22Rv1 (cell line): ENCODE results near the gene IPCEF1.

Experiments used
- H3K27ac ChIP-seq: fragments of 450-650 bp; 2 replicates; pipeline ENCODE4 v1.5.1; 2017
- ZFX ChIP-seq: fragments of 450-650 bp; IDR thresholded peaks from 2 replicates; pipeline ENCODE4 v1.6.1; 2017; ENCODE audit warnings: antibody characterized with exemption, borderline replicate concordance
- TF ChIP-seq, protein P1 (sequence below): fragments of 450-650 bp; IDR thresholded peaks from 2 replicates; pipeline ENCODE4 v1.5.1; 2017; ENCODE audit warnings: mild to moderate bottlenecking

The IPCEF1 gene, protein sequence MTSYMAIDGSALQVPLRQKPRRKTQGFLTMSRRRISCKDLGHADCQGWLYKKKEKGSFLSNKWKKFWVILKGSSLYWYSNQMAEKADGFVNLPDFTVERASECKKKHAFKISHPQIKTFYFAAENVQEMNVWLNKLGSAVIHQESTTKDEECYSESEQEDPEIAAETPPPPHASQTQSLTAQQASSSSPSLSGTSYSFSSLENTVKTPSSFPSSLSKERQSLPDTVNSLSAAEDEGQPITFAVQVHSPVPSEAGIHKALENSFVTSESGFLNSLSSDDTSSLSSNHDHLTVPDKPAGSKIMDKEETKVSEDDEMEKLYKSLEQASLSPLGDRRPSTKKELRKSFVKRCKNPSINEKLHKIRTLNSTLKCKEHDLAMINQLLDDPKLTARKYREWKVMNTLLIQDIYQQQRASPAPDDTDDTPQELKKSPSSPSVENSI

DNA sequence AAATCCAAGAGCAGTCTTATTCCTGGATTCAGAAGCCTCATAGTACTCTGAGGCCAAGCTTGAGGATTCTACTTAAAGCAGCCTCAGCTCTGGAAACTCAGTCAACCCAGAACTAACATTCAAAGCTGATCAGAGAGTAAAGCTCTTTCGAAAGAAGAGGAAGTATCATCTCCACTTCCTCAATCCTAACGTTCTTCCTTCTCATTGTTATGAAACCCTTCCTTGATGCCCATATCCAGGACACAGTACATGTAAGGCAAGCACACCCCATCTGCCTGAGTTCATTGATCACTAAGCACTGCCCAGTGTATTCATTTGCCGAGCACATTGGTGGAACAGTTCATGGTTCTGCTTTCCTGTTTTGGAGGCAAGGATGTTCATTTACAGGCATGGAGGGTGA lies at the start of gene IPCEF1:
Gene IPCEF1 (minus strand): TSS at position 114 of the 400 bp plus-strand sequence. CDS start 90,856 bp downstream, outside the sequence.
- H3K27ac ChIP-seq, result no peak within 1 kb of the TSS
- TF ChIP-seq, protein P1, sequence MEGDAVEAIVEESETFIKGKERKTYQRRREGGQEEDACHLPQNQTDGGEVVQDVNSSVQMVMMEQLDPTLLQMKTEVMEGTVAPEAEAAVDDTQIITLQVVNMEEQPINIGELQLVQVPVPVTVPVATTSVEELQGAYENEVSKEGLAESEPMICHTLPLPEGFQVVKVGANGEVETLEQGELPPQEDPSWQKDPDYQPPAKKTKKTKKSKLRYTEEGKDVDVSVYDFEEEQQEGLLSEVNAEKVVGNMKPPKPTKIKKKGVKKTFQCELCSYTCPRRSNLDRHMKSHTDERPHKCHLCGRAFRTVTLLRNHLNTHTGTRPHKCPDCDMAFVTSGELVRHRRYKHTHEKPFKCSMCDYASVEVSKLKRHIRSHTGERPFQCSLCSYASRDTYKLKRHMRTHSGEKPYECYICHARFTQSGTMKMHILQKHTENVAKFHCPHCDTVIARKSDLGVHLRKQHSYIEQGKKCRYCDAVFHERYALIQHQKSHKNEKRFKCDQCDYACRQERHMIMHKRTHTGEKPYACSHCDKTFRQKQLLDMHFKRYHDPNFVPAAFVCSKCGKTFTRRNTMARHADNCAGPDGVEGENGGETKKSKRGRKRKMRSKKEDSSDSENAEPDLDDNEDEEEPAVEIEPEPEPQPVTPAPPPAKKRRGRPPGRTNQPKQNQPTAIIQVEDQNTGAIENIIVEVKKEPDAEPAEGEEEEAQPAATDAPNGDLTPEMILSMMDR, result no peak
- TF ChIP-seq ZFX, result no peak

DNA sequence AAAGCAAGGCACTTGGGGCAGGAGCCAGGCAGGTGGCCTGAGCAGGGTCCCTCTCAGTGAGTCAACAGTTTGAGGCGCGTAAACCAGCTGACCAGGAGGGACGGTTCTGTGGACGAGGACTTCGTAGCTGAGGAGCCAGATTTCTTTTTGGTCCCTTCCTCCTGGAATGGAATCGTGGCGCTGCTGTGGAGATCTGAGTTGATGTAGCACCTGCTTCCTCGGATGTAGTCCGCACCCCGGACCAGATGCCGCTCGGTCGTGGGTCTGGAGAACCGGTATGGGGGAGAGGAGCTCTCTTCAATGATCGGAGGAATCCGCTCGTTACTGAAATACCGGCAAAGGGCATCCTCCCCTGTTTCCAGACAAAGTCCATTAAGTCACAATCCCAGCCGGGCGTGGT lies 49.7 kb upstream of the IPCEF1 start:
- no peak for TF ChIP-seq ZFX
- TF ChIP-seq, protein P1, result no peak
- H3K27ac ChIP-seq, result no peak overlapping the region

DNA sequence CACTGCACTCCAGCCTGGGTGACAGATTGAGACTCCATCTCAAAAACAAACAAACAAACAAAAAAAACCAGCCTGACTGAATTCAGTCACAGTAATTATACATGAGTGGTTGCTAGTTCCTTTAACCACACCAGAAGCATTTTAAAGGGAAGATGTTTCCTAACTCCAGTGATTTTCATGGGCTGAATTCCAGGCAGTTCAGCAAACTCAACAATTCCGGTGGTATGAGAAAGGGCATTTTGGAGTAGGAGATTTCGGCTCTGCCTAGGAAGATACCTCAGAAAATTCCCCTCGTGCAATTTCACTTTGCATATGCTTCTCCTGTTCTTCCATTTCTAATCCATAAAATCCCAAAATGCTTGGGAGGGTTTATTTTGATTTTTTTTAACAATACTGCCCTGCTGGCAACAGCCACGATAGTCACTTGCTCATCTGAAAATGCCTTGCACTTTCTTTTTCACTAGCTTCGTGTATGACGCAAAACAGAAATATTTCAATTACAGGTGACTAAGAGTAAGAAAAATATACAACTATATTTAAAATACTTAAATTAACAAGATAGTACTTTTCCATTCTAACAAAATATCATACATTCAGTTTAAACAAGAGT lies 48.3 kb upstream of the IPCEF1 start:
- TF ChIP-seq, protein P1, result no peak
- no peak for TF ChIP-seq ZFX
- H3K27ac ChIP-seq, result no peak overlapping the region

DNA sequence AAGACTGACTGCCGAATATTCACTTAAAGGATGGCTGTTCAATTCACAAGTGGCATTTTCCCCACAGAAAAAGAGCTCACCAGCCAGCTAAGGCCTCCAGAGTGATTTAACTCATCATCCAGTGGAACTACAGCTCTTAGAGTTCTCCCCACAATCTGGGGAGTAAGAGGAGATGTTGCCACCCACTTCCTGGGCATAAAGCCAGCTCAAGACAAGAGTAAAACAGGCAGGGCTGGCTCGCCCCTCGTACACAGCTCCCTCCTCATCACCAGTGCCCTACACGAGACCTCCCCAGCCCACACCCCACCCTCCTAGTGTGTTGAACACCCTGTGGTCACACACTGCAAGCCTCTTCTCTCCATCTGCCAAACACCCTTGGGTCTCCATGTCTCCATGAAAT lies 47.2 kb upstream of the IPCEF1 start:
- TF ChIP-seq, protein P1, result no peak
- no peak for TF ChIP-seq ZFX
- H3K27ac ChIP-seq, result no peak overlapping the region

DNA sequence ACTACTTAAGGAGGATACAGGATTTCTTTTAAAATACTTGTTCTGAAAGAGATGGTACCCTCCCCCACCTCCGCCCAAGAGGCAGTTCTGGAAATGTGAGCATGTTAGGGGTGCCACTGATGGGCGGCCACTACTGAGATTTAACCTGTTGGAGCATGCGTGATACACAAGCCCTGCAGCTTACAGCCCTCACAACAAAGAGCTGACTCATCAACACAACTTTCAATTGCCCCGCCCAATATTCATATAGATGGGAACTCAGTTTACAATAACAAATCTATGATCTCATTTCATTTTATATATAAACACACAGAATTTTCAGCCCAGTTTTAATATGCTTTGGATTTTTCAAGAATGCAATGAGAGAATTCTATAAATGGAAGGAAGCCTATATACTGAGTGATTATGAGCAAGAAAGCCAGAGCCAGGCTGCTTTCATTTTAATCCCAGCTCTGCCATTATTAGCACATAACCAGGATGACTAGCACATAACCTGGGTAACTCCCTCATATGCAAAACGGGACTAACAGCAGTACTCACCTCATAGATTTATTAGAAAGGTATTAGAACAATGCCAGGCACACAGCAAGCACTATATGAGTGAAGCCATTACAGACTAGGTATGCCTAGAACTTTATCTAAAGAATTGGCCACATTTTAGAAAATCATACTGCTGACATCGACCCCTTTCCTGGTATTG lies 45.6 kb upstream of the IPCEF1 start:
- TF ChIP-seq ZFX, result no peak
- TF ChIP-seq, protein P1, result no peak
- H3K27ac ChIP-seq, result no peak overlapping the region

DNA sequence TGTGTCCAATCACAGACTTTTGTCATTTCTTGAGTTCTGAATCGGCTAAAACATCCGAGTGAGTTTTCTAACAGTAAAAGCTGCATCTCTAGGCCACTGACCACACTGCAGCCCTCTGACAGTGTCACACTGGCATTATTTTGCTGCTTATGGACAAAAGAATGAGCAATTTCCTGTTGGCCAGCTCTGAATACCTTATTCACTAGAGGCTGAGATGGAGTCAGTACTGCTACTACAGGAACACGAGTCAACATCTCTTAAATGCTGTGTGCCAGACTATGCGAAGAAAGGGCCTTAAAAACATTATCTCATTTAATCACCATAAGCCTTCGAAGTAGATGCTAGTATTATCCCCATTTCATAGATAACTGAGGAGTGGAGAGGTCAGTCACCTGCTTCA lies 42.5 kb upstream of the IPCEF1 start:
- H3K27ac ChIP-seq, result no peak overlapping the region
- no peak for TF ChIP-seq ZFX
- TF ChIP-seq, protein P1, result no peak
